Small intestine (tissue), 7 donors: Measurements from ENCODE around the gene JPH3. TPM values are rescaled to one million over a fixed set of nuclear protein-coding genes. Genes with fewer than 3 reads are reported as not detected.

Source experiments
- DNase-seq, 2 donors: peaks; one replicate each; pipeline versions ENCODE4 v3.0.0 to v3.0.0-alpha.2; 2013
- FAIRE-seq: peaks from 2 replicates; lab custom pipeline; 2012; peaks lifted over from hg19 to GRCh38; lab: Jason Lieb, UNC
- H3K27ac ChIP-seq, 3 donors: one replicate each; pipeline ENCODE4 v1.5.1; 2013; ENCODE audit warnings: low read length in 2 of 3, mild to moderate bottlenecking in 2 of 3, control low read depth in 1 of 3, inconsistent platforms in 1 of 3, low read depth in 1 of 3, moderate library complexity in 1 of 3
- H3K27me3 ChIP-seq, 3 donors: one replicate each; pipeline ENCODE4 v1.6.1; 2013; ENCODE audit warnings: low read length in 3 of 3, inconsistent platforms in 1 of 3; ENCODE audit not compliant: control insufficient read depth in 3 of 3, insufficient read depth in 3 of 3
- H3K36me3 ChIP-seq, 3 donors: one replicate each; pipeline ENCODE4 v1.6.1; 2013; ENCODE audit warnings: low read length in 3 of 3, inconsistent platforms in 1 of 3, low read depth in 1 of 3, mild to moderate bottlenecking in 1 of 3, moderate library complexity in 1 of 3; ENCODE audit not compliant: control insufficient read depth in 3 of 3, insufficient read depth in 2 of 3
- H3K4me1 ChIP-seq, 3 donors: one replicate each; pipeline ENCODE4 v1.6.1; 2013; ENCODE audit warnings: low read length in 2 of 3, inconsistent platforms in 1 of 3, low read depth in 1 of 3, mild to moderate bottlenecking in 1 of 3, moderate library complexity in 1 of 3; ENCODE audit not compliant: control insufficient read depth in 3 of 3, insufficient read depth in 2 of 3
- H3K4me3 ChIP-seq, 3 donors: one replicate each; pipeline ENCODE4 v1.5.1; 2013; ENCODE audit warnings: low read length in 3 of 3, control low read depth in 1 of 3, inconsistent platforms in 1 of 3, low read depth in 1 of 3, mild to moderate bottlenecking in 1 of 3, moderate library complexity in 1 of 3
- H3K9me3 ChIP-seq, 2 donors: one replicate each; pipeline ENCODE4 v1.6.1; 2013; ENCODE audit warnings: low read depth in 1 of 2, low read length in 1 of 2; ENCODE audit not compliant: control insufficient read depth in 2 of 2, insufficient read depth in 1 of 2
- WGBS, 3 donors: extraction: QIAGEN DNeasy Blood & Tissue Kit; methylation state at CpG; one replicate each; pipeline ENCODE4 v1.1.7; 2013; 5-methylcytosine and 5-hydroxymethylcytosine counted together
- polyA plus RNA-seq, 4 donors: library from polyadenylated mRNA; stranded (reverse) in 3 of 4; unstranded in 1 of 4; fragments of 200-250 nt in 3 of 4; fragments of 120-200 nt in 1 of 4; gene quantifications; one replicate each; pipeline versions ENCODE4 v1.2.1 to v1.2.3, GENCODE V29; 2013
- donor health status: healthy with polysubstance abuse.
- donor health status: control.
- donor health status: control.
- donor health status: Bipolar disorder and iron deficiency.
- donor health status: healthy.

JPH3 gene
- polyA plus RNA-seq, 4 donors = 0.22 to 2.4 TPM; not detected in 2

DNA sequence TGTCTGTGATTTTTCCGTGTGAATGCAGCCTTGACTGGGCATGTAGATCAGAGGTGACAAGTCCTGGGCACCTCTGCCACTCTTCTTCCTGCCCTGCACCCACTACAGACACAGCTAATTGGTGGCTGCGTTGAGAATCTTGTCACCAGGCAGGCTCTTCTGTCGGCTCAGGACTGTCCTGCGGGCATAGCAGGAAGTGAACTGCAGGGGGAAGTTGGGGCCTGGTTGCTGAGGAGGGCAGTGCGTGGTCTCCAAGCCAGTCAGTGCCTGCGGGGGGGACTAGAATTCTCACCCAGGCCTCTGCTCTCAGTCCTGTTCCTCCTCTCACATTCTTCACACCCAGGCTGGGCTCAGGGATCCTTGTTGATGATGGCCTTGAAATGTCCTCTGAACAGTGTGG is 50.5 kb downstream of the JPH3 start:
- no peak for FAIRE-seq
- no peak for DNase-seq
- WGBS, 3 donors = 51 to 61% (median 60%) methylated on average over 6 of the region's 6 CpGs

DNA sequence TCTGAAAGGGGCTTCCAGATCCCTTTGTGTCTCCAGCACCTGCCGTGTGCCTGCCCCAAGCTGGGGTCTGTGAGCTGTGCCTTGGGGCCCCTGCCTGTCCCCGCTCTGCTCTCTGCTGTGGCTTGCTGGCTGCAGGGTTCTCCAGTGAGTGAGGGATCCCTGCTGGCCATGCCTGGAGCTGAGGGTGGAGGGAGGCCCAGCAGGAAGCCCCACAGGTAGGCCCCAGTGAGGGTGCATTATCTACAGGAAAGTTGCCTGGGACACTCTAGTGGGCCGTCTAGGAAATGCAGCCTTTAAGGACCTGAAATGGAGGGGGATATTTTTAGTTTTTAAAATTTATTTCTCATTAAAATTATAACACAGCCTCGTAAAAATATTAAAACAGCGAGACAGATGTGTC is 50.9 kb downstream of the JPH3 start:
- Histone ChIP-seq H3K4me3 (no peak overlapping the region), H3K4me1 (no peaks in the 10 kb centered on the region), H3K27ac (no peak overlapping the region), H3K27me3 (peaks cover 0 to 4% (median 0%) of the 10 kb centered on the region in 3 donors), H3K9me3 (peaks cover 0 to 5% of the 10 kb centered on the region in 2 donors), H3K36me3 (no peaks in the 10 kb centered on the region)
- 68 to 75% (median 71%) methylated on average over 5 of the region's 5 CpGs for WGBS, 3 donors
- FAIRE-seq (no peak), DNase-seq (no peak)

More for the DNA sequence above, 50.5 kb downstream of the JPH3 start:
- Histone ChIP-seq H3K4me1 (no peaks in the 10 kb centered on the region), H3K4me3 (no peak overlapping the region), H3K9me3 (peaks cover 0 to 4% of the 10 kb centered on the region in 2 donors), H3K27me3 (peaks cover 0 to 4% (median 0%) of the 10 kb centered on the region in 3 donors), H3K27ac (no peak overlapping the region), H3K36me3 (no peaks in the 10 kb centered on the region)

- peaks cover 0 to 2% (median under 1%) of the 10 kb centered on the region in 3 donors for H3K27me3 ChIP-seq
- DNase-seq (no peak), FAIRE-seq (no peak)
- H3K4me3 ChIP-seq = no peak overlapping the region
- H3K36me3 ChIP-seq = no peaks in the 10 kb centered on the region
- 86 to 90% (median 89%) methylated on average over 23 to 25 of the region's 25 CpGs for WGBS, 3 donors
- no peak overlapping the region for H3K27ac ChIP-seq
- no peaks in the 10 kb centered on the region for H3K4me1 ChIP-seq
- H3K9me3 ChIP-seq = peaks cover 0 to 5% of the 10 kb centered on the region in 2 donors
These were observed 52.5 kb downstream of the JPH3 start for GRCh38 chr16:87654826-87655225.

DNA sequence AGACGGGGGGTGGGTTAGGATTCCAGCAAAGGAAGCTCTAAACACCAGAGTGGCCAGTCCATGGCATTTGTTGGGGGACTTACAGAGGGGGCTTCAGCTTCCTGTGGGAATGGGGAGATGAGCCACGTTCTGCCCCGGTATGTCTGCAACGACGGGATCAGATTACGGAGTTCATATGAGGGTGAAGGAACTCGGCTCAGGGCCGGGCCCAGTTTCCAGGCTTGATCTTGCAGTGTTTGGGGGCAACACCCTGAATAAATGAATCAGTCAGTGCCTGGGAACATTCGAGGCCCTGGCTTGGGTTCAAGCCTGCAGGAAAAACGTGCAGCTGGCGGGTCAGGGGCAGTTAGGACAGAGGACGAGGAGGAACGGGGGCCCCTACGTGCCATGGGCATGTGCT is 54.0 kb downstream of the JPH3 start:
- no peaks in the 10 kb centered on the region for H3K4me1 ChIP-seq
- no peak overlapping the region for H3K4me3 ChIP-seq
- H3K36me3 ChIP-seq = no peaks in the 10 kb centered on the region
- WGBS, 3 donors = 62 to 71% (median 65%) methylated on average over 14 of the region's 14 CpGs
- DNase-seq (no peak), FAIRE-seq (no peak)
- peaks cover 0 to 5% of the 10 kb centered on the region in 2 donors for H3K9me3 ChIP-seq
- H3K27me3 ChIP-seq = peaks cover 0 to 3% (median under 1%) of the 10 kb centered on the region in 3 donors
- no peak overlapping the region for H3K27ac ChIP-seq

- Histone ChIP-seq H3K27ac (no peak overlapping the region), H3K9me3 (peaks cover 0 to 5% of the 10 kb centered on the region in 2 donors), H3K4me1 (no peaks in the 10 kb centered on the region), H3K4me3 (no peak overlapping the region), H3K36me3 (no peaks in the 10 kb centered on the region), H3K27me3 (peaks cover 0 to 3% (median 2%) of the 10 kb centered on the region in 3 donors)
- no peak for FAIRE-seq
- no peak for DNase-seq
- 66 to 70% (median 68%) methylated on average over 7 of the region's 7 CpGs for WGBS, 3 donors
These were observed 55.4 kb downstream of the JPH3 start for GRCh38 chr16:87657621-87658192.

DNA sequence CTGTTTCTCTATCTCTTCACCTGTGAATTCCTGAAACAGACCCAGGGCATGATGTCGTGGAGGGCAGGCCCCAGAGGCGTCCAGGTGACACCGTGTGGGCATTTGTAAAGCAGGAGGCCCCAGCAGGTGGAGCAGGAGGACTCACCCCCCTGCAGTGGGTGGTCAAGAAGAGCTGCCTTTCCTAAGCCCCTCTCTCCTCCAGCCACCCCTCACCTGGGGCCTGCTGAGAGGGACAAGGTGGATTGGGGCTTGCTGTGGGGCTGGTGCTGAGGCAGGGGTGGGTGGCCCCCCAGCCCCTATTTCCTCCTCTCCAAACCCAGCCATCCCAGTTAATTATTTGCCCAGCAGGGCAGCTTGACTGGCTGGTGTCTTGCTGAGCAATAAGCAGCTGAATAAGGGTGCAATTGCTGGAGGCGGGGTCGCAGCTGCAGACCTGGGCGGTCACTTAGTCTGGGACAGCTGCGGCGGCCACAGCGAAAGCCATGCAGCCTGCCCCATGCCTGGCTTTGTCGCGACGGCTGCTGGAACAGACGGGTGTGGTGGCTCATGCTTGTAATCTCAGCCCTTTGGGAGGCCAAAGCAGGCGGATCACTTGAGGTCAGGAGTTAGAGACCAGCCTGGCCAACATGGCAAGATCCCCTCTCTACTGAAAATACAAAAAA is 56.4 kb downstream of the JPH3 start:
- Histone ChIP-seq H3K4me1 (no peaks in the 10 kb centered on the region), H3K27me3 (peaks cover 0 to 3% (median 2%) of the 10 kb centered on the region in 3 donors), H3K36me3 (no peaks in the 10 kb centered on the region), H3K9me3 (peaks cover 0 to 5% of the 10 kb centered on the region in 2 donors), H3K4me3 (no peak overlapping the region), H3K27ac (no peak overlapping the region)
- WGBS, 3 donors = 16 to 40% (median 26%) methylated on average over 14 of the region's 14 CpGs
- DNase-seq (no peak), FAIRE-seq (no peak)

- WGBS, 3 donors = 18 to 33% (median 23%) methylated on average over 16 of the region's 16 CpGs
- H3K27ac ChIP-seq = no peak overlapping the region
- peaks cover 0 to 5% of the 10 kb centered on the region in 2 donors for H3K9me3 ChIP-seq
- H3K4me1 ChIP-seq = no peaks in the 10 kb centered on the region
- peaks cover 0 to 3% (median 2%) of the 10 kb centered on the region in 3 donors for H3K27me3 ChIP-seq
- no peaks in the 10 kb centered on the region for H3K36me3 ChIP-seq
- DNase-seq (peak in 1 of 2 donors; percentile 64), FAIRE-seq (no peak)
- H3K4me3 ChIP-seq = no peak overlapping the region
These were observed 59.3 kb downstream of the JPH3 start for GRCh38 chr16:87661561-87661960.

DNA sequence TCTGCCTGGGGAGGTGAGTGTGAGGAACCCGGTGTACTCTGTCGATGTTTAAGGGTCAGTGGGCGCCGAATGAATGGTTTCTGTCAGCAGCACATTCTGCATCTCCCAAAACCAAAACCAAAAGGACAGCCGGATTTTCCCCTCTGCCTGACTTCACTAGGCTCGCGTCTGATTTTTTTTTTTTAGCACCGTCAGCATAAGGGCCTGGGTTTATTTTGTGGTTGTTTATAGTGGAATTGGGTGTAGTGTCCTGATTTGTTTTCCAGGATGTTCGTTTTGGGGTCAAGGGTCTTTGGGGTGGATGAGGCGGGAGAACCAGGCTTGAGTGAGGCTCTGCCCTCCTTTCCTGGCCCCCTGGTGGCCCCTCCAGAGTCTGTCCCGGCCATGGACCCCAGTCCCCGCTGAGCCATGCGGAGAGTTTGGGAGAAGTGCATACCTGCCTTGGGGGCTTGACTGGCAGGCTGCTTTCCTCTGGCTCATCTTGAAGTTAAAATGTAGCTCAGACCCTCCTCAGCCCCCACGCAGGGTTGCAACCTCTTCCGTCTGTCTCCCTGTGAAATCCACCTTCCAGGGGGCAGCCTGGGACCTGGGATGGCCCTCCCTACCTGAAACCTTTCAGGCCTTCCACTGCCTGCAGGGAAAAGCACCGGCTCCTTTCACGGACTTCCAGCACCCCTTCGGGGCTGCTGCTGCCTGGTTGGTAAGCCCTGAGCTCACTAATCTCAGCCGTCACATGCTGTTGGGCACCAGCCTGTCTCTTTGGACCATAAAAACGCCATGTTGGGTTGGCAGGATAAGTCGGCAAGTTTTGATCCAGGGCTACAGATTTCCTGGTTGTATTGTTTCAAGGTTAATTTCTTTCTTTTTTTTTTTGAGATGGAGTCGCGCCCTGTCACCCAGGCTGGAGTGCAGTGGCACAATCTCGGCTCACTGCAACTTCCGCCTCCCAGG is 60.2 kb downstream of the JPH3 start:
- no peak for FAIRE-seq
- DNase-seq = peak in 1 of 2 donors; percentile 17
- Histone ChIP-seq H3K4me3 (no peak overlapping the region), H3K36me3 (no peaks in the 10 kb centered on the region), H3K27me3 (peaks cover 0 to 3% (median 2%) of the 10 kb centered on the region in 3 donors), H3K9me3 (peaks cover 0 to 3% of the 10 kb centered on the region in 2 donors), H3K27ac (no peak overlapping the region), H3K4me1 (no peaks in the 10 kb centered on the region)
- 54 to 76% (median 65%) methylated on average over 23 to 25 of the region's 25 CpGs for WGBS, 3 donors
